Esophagus muscularis mucosa (tissue), 3 donors: ENCODE results near the gene LEKR1.

Experiments used
- CTCF ChIP-seq, 3 experiments: fragments of 200-600 bp in 2 of 3; fragments of 450-650 bp in 1 of 3; sonication (generic) in 2 of 3; IDR thresholded peaks; one replicate each; pipeline ENCODE4 v1.5.1; 2017 to 2019; ENCODE audit warnings: antibody characterized with exemption in 3 of 3, mild to moderate bottlenecking in 2 of 3, moderate library complexity in 1 of 3
- POLR2A ChIP-seq: fragments of 450-650 bp; IDR thresholded peaks from one replicate; pipeline ENCODE4 v1.6.1; 2017; ENCODE audit warnings: antibody characterized with exemption, moderate library complexity, mild to moderate bottlenecking, low read depth

GRCh38 chr3:156997351-156997750 is 171.2 kb downstream of the LEKR1 start:
- no peak for TF ChIP-seq CTCF (IDR thresholded peaks at IDR 0.05)
- TF ChIP-seq POLR2A: no peak
